ENCODE data around the gene LRRC23. TPM values are rescaled to one million over a fixed set of nuclear protein-coding genes. Genes with fewer than 3 reads are reported as not detected.
A peak's percentile ranks its signal among the peaks of the same experiment; 100 is the strongest.

The LRRC23 gene
- total and polyA plus RNA-seq, 2 of the 13 experiments (the other 11 are each of a cell fraction or from before 2014, with no cell fraction given) = 6.0 to 7.8 TPM

DNA sequence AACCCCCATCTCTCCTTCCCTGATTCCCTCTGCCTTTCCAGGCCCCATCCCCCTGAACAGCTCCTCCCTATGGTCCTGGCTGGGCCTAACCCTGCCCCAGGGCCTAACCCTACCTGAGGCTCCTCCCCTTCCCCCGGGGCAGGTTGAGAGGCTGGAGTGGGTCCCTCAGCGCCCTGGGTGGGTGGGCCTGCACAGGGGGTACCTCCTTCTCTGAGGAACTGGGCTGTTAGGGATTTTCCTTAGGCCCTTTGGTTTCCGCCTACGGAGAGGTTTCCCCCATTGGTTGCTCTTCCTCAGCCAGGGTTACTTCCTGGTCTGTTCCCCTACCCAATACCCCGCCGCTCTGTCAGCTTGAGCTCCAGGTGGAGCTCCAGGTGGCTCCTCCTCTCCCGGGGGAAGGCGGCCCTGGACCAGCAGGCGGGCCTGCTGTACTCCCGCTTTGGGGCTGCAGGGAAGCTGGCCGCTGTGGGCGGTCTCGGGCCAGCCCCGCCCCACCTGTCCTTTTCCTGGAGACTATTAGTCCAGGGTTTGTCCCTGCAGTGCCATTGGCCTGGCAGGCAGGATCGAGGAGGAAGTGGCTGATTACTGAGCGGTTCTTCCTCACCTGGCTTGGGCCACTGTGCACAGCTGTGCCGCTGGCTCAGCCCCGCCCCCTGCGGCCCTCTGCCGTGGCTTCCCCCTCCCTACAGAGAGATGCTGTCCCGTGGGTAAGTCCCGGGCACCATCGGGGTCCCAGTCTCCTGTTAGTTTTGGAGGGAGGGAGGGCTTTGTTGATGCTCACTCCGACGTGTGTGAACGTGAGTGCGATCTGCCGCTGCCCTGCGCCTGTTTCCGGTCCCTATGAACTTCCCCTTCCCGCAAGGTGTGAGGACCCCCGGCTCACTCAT, 41.7 kb downstream of the LRRC23 start (continued):
- TF ChIP-seq, protein P1, sequence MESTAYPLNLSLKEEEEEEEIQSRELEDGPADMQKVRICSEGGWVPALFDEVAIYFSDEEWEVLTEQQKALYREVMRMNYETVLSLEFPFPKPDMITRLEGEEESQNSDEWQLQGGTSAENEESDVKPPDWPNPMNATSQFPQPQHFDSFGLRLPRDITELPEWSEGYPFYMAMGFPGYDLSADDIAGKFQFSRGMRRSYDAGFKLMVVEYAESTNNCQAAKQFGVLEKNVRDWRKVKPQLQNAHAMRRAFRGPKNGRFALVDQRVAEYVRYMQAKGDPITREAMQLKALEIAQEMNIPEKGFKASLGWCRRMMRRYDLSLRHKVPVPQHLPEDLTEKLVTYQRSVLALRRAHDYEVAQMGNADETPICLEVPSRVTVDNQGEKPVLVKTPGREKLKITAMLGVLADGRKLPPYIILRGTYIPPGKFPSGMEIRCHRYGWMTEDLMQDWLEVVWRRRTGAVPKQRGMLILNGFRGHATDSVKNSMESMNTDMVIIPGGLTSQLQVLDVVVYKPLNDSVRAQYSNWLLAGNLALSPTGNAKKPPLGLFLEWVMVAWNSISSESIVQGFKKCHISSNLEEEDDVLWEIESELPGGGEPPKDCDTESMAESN (CRISPR knock-in tag; conservative IDR thresholded peaks at IDR 0.05) = peak; percentile 34; the same call in 1 of the 2 replicates
- TF ChIP-seq ZSCAN9 (CRISPR knock-in tag; IDR thresholded peaks at IDR 0.05; ENCODE audit: borderline replicate concordance) (0 out of 2 replicates have a peak, but pooled peaks have one; percentile 73), ELF4 (CRISPR knock-in tag; IDR thresholded peaks at IDR 0.05; ENCODE audit: borderline replicate concordance) (0 out of 2 replicates have a peak, but pooled peaks have one; percentile 36), FOXC1 (CRISPR knock-in tag; IDR thresholded peaks at IDR 0.05; ENCODE audit: borderline replicate concordance) (peak; percentile 84), TAF1 (CRISPR knock-in tag; IDR thresholded peaks at IDR 0.05) (peak; percentile 63; the same call in 1 of the 2 replicates), HMGA1 (CRISPR knock-in tag; conservative IDR thresholded peaks at IDR 0.05) (no peak), ZNF644 (CRISPR knock-in tag; IDR thresholded peaks at IDR 0.05; ENCODE audit: low read depth) (no peak), RXRA (CRISPR knock-in tag; IDR thresholded peaks at IDR 0.05) (peak; percentile 29; the same call in 1 of the 2 replicates), TBX2 (CRISPR knock-in tag; IDR thresholded peaks at IDR 0.05; ENCODE audit: borderline replicate concordance) (peak; percentile 76; the same call in 1 of the 2 replicates), NCOA1 (CRISPR knock-in tag; IDR thresholded peaks at IDR 0.05) (0 out of 2 replicates have a peak, but pooled peaks have one; percentile 14), ELF3 (CRISPR knock-in tag; IDR thresholded peaks at IDR 0.05) (peak; percentile 92), GABPB1 (CRISPR knock-in tag; IDR thresholded peaks at IDR 0.05) (peak; percentile 88), SP4 (CRISPR knock-in tag; IDR thresholded peaks at IDR 0.05) (peak; percentile 68; the same call in 1 of the 2 replicates), RFXAP (CRISPR knock-in tag; IDR thresholded peaks at IDR 0.05; ENCODE audit: borderline replicate concordance) (peak; percentile 97), ZNF782 (CRISPR knock-in tag; IDR thresholded peaks at IDR 0.05; ENCODE audit: borderline replicate concordance) (peak; percentile 62; the same call in 1 of the 2 replicates), FOXK1 (CRISPR knock-in tag; IDR thresholded peaks at IDR 0.05; ENCODE audit: borderline replicate concordance, low read depth) (0 out of 2 replicates have a peak, but pooled peaks have one; percentile 34), KLF16 (CRISPR knock-in tag; IDR thresholded peaks at IDR 0.05) (peak in 1 of 2 experiments; percentile 67; a peak in 1 of 4 replicates), MEIS2 (CRISPR knock-in tag; IDR thresholded peaks at IDR 0.05) (peak; percentile 73)
- TF ChIP-seq, protein P2, sequence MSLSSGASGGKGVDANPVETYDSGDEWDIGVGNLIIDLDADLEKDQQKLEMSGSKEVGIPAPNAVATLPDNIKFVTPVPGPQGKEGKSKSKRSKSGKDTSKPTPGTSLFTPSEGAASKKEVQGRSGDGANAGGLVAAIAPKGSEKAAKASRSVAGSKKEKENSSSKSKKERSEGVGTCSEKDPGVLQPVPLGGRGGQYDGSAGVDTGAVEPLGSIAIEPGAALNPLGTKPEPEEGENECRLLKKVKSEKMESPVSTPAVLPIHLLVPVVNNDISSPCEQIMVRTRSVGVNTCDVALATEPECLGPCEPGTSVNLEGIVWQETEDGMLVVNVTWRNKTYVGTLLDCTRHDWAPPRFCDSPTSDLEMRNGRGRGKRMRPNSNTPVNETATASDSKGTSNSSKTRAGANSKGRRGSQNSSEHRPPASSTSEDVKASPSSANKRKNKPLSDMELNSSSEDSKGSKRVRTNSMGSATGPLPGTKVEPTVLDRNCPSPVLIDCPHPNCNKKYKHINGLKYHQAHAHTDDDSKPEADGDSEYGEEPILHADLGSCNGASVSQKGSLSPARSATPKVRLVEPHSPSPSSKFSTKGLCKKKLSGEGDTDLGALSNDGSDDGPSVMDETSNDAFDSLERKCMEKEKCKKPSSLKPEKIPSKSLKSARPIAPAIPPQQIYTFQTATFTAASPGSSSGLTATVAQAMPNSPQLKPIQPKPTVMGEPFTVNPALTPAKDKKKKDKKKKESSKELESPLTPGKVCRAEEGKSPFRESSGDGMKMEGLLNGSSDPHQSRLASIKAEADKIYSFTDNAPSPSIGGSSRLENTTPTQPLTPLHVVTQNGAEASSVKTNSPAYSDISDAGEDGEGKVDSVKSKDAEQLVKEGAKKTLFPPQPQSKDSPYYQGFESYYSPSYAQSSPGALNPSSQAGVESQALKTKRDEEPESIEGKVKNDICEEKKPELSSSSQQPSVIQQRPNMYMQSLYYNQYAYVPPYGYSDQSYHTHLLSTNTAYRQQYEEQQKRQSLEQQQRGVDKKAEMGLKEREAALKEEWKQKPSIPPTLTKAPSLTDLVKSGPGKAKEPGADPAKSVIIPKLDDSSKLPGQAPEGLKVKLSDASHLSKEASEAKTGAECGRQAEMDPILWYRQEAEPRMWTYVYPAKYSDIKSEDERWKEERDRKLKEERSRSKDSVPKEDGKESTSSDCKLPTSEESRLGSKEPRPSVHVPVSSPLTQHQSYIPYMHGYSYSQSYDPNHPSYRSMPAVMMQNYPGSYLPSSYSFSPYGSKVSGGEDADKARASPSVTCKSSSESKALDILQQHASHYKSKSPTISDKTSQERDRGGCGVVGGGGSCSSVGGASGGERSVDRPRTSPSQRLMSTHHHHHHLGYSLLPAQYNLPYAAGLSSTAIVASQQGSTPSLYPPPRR (CRISPR knock-in tag; IDR thresholded peaks at IDR 0.05; ENCODE audit: borderline replicate concordance) = peak; percentile 34; the same call in 1 of the 2 replicates
- TF ChIP-seq, protein P3, sequence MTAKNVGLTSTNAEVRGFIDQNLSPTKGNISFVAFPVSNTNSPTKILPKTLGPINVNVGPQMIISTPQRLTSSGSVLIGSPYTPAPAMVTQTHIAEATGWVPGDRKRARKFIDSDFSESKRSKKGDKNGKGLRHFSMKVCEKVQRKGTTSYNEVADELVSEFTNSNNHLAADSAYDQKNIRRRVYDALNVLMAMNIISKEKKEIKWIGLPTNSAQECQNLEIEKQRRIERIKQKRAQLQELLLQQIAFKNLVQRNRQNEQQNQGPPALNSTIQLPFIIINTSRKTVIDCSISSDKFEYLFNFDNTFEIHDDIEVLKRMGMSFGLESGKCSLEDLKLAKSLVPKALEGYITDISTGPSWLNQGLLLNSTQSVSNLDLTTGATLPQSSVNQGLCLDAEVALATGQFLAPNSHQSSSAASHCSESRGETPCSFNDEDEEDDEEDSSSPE (CRISPR knock-in tag; IDR thresholded peaks at IDR 0.05) = peak; percentile 58
- TF ChIP-seq, protein P4, sequence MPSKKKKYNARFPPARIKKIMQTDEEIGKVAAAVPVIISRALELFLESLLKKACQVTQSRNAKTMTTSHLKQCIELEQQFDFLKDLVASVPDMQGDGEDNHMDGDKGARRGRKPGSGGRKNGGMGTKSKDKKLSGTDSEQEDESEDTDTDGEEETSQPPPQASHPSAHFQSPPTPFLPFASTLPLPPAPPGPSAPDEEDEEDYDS (CRISPR knock-in tag; IDR thresholded peaks at IDR 0.05) = peak; percentile 91
